ENCODE results near the gene BMS1.
A peak's percentile ranks its signal among the peaks of the same experiment; 100 is the strongest.
"Not testable (repeated sequence)": the region's sequence is repeated elsewhere in the genome, so short reads cannot be mapped to it uniquely, and the experiment has no call there.

BMS1 gene, protein sequence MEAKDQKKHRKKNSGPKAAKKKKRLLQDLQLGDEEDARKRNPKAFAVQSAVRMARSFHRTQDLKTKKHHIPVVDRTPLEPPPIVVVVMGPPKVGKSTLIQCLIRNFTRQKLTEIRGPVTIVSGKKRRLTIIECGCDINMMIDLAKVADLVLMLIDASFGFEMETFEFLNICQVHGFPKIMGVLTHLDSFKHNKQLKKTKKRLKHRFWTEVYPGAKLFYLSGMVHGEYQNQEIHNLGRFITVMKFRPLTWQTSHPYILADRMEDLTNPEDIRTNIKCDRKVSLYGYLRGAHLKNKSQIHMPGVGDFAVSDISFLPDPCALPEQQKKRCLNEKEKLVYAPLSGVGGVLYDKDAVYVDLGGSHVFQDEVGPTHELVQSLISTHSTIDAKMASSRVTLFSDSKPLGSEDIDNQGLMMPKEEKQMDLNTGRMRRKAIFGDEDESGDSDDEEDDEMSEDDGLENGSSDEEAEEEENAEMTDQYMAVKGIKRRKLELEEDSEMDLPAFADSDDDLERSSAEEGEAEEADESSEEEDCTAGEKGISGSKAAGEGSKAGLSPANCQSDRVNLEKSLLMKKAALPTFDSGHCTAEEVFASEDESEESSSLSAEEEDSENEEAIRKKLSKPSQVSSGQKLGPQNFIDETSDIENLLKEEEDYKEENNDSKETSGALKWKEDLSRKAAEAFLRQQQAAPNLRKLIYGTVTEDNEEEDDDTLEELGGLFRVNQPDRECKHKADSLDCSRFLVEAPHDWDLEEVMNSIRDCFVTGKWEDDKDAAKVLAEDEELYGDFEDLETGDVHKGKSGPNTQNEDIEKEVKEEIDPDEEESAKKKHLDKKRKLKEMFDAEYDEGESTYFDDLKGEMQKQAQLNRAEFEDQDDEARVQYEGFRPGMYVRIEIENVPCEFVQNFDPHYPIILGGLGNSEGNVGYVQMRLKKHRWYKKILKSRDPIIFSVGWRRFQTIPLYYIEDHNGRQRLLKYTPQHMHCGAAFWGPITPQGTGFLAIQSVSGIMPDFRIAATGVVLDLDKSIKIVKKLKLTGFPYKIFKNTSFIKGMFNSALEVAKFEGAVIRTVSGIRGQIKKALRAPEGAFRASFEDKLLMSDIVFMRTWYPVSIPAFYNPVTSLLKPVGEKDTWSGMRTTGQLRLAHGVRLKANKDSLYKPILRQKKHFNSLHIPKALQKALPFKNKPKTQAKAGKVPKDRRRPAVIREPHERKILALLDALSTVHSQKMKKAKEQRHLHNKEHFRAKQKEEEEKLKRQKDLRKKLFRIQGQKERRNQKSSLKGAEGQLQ

DNA sequence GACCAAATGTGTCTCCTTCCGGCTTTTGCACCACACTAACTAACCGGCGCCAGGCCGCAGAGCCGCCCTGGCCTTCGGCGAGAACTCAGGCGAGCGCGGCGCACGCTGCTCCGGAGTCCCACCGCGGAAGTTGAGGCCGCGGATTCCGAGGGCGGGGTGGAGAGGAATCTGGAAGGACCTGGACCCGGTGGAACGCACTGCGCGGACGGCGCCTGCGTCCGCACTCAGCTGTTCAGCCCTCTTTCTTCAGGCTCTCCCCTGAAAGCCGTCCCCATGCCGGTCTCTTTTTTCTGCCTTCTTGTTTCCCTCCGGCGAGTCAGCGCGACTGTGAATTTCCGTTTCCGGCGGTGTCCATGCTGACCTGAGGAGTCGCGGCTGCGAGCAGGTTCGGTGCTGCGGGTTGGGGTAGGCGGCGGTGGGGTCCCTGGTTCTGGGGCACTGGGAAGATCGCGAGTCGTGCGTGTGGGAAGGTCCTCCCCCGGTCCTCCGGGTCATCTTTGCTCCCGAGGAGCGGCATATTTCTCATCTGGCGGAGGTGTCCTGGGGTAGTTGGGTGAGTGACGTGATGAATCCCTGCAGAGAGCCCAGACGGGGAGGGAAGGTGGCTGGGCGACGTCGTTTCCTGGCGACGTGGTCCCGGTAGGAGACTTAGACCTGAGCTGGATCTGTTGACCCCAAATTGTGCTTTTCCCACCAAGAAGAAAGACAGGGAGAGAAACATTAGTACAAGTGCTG is at the start of gene BMS1:
TSS of gene BMS1 (plus strand) at position 350 of the 735 bp plus-strand sequence. CDS start 1,600 bp downstream, outside the sequence.
- peaks cover 18% of the 10 kb centered on the region for H3K36me3 Mint-ChIP-seq (ENCODE audit: low read depth)
- no peaks in the 10 kb centered on the region for H3K9me3 Mint-ChIP-seq
- H3K4me1 Mint-ChIP-seq (ENCODE audit: low read depth) = peaks cover 2% of the 10 kb centered on the region

DNA sequence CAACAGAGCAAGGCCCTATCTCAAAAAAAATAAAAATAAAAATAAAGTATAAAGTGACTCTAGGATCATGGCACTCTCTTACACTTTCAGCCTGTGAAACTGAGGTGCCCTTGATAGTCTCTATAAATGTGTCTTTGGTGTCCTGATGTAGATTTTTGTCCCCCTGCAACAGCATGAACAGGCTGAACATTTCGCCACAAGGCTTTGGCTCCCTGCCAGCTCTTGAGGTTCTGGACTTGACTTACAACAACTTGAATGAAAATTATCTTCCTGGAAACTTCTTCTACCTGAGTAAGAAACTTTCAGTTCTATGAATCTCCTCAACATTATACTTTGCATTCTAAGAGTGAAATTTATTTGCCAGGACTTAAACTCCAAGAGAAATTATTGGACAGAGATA is 48.1 kb upstream of the BMS1 start:
- Mint-ChIP-seq H3K27ac (no peak overlapping the region), H3K9me3 (no peaks in the 10 kb centered on the region), H3K4me3 (no peak overlapping the region), H3K27me3 (ENCODE audit: low read depth) (no peaks in the 10 kb centered on the region), H3K36me3 (ENCODE audit: low read depth) (no peaks in the 10 kb centered on the region), H3K4me1 (ENCODE audit: low read depth) (no peaks in the 10 kb centered on the region)
- no peak for DNase-seq (ENCODE audit: low spot score)

More for the DNA sequence above, at the start of gene BMS1:
- peak within 1 kb of the TSS; percentile 98 for H3K4me3 Mint-ChIP-seq
- peak; percentile 89 for DNase-seq (ENCODE audit: low spot score)
- peak within 1 kb of the TSS; percentile 97 for H3K27ac Mint-ChIP-seq
- H3K27me3 Mint-ChIP-seq (ENCODE audit: low read depth) = no peaks in the 10 kb centered on the region

DNA sequence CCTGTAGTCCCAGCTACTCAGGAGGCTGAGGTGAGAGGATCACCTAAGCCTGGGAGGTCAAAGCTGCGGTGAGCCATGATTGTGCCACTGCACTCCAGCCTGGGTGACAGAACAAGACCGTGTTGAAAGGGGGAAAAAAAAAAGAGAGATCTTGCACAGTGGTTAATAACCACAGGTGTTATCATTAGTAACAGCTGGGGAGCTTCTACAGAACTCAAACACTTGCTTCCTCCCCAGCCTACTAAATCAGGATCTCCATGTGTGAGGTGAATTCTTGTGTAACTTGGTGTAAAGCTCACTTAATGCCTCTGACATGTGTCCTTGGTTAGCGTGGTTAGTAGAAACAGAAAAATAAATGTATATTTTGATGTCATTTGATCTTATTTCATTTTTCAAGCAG is 43.9 kb upstream of the BMS1 start:
- no peak overlapping the region for H3K27ac Mint-ChIP-seq
- H3K27me3 Mint-ChIP-seq (ENCODE audit: low read depth) = no peaks in the 10 kb centered on the region
- no peak overlapping the region for H3K4me3 Mint-ChIP-seq
- no peak for DNase-seq (ENCODE audit: low spot score)
- no peaks in the 10 kb centered on the region for H3K4me1 Mint-ChIP-seq (ENCODE audit: low read depth)
- no peaks in the 10 kb centered on the region for H3K36me3 Mint-ChIP-seq (ENCODE audit: low read depth)
- peaks cover 25% of the 10 kb centered on the region for H3K9me3 Mint-ChIP-seq

DNA sequence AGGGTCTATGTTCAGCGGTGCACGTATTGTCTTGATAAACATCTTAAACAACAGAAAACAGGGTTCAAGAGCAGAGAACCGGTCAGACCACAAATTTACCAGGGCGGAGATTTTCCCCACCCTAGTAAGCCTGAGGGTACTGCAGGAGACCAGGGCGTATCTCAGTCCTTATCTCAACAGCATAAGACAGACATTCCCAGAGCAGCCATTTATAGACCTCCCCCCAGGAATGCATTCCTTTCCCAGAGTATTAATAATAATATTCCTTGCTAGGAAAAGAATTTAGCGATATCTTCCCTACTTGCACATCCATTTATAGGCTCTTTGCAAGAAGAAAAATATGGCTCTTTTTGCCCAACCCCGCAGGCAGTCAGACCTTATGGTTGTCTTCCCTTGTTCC is 41.1 kb upstream of the BMS1 start:
- not testable (repeated sequence) for H3K27ac Mint-ChIP-seq; H3K36me3 Mint-ChIP-seq (ENCODE audit: low read depth)

DNA sequence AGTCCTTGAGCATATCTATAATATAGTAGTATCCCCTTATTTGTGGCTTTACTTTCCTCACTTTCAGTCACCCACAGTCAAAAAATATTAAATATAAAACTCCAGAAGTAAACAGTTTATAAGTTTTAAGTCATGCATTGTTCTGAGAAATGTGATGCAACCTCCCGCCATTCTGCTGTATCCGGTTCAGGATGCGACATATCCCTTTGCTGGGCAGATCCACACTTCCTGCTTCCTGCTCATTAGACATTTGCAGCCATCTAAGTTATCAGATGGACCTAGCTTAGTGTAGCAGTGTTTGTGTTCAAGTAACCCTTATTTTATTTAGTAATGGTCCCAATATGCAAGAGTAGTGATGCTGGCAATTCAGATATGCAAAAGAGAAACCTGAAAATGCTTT is 38.9 kb upstream of the BMS1 start:
- no peaks in the 10 kb centered on the region for H3K36me3 Mint-ChIP-seq (ENCODE audit: low read depth)
- H3K9me3 Mint-ChIP-seq = peaks cover 27% of the 10 kb centered on the region
- H3K27me3 Mint-ChIP-seq (ENCODE audit: low read depth) = peaks cover 2% of the 10 kb centered on the region
- no peak overlapping the region for H3K4me3 Mint-ChIP-seq
- no peak for DNase-seq (ENCODE audit: low spot score)
- no peak overlapping the region for H3K27ac Mint-ChIP-seq
- no peaks in the 10 kb centered on the region for H3K4me1 Mint-ChIP-seq (ENCODE audit: low read depth)

More for the DNA sequence above, 41.1 kb upstream of the BMS1 start:
- not testable (repeated sequence) for H3K4me1 Mint-ChIP-seq (ENCODE audit: low read depth); DNase-seq (ENCODE audit: low spot score); H3K4me3 Mint-ChIP-seq; H3K27me3 Mint-ChIP-seq (ENCODE audit: low read depth)
- H3K9me3 Mint-ChIP-seq = peaks cover 27% of the 10 kb centered on the region

DNA sequence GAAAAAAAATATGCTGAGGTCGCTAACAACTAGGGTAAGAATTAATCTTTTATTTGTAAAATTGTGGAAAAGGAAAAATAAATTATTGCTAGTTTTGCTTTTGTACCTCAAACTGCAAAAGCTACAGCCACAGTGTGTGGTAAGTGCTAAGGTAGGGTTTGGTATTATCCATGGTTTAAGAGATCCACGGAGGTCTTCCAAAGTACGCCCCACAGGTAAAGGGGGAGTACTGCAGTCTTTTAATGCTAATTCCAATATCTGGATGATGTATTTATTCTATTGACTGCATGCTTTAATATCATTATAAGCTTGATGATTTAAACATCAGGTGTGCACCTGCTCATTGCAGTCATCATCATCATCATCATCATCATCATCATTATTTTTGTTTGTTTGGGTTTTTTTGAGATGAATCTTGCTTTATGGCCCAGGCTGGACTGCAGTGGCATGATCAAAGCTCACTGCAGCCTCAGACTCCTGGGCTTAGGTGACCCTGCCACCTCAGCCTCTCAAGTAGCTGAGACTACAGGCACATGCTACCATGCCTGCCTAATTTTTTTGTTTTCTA is 38.4 kb upstream of the BMS1 start:
- peaks cover 2% of the 10 kb centered on the region for H3K27me3 Mint-ChIP-seq (ENCODE audit: low read depth)
- H3K4me1 Mint-ChIP-seq (ENCODE audit: low read depth) = no peaks in the 10 kb centered on the region
- H3K4me3 Mint-ChIP-seq = no peak overlapping the region
- no peaks in the 10 kb centered on the region for H3K36me3 Mint-ChIP-seq (ENCODE audit: low read depth)
- H3K27ac Mint-ChIP-seq = no peak overlapping the region
- H3K9me3 Mint-ChIP-seq = peaks cover 27% of the 10 kb centered on the region
- no peak for DNase-seq (ENCODE audit: low spot score)

DNA sequence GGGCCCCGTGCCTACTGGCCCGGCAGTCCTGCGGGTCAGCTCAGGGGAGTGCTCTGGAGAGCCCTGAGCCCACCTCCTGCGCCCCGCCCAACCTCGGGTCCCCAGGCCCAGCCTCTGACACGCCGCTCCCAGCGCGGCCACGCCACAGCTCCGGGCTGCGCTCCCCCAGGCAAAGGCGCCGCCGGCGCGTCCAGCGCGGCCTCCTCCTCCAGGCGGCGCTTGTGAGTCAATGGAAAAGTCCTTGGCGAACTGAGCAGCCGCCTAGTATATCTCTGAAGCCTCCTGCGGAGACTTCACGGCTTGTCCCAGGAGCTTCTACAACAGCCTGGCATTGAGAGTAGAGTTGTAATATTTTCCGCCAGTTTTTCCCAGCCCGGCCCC is 29.5 kb upstream of the BMS1 start:
- no peaks in the 10 kb centered on the region for H3K4me1 Mint-ChIP-seq (ENCODE audit: low read depth)
- H3K27me3 Mint-ChIP-seq (ENCODE audit: low read depth) = peaks cover 52% of the 10 kb centered on the region
- no peak overlapping the region for H3K27ac Mint-ChIP-seq
- no peaks in the 10 kb centered on the region for H3K9me3 Mint-ChIP-seq
- peak overlapping the region; percentile 55 for H3K4me3 Mint-ChIP-seq
- H3K36me3 Mint-ChIP-seq (ENCODE audit: low read depth) = no peaks in the 10 kb centered on the region
- DNase-seq (ENCODE audit: low spot score) = peak; percentile 56

DNA sequence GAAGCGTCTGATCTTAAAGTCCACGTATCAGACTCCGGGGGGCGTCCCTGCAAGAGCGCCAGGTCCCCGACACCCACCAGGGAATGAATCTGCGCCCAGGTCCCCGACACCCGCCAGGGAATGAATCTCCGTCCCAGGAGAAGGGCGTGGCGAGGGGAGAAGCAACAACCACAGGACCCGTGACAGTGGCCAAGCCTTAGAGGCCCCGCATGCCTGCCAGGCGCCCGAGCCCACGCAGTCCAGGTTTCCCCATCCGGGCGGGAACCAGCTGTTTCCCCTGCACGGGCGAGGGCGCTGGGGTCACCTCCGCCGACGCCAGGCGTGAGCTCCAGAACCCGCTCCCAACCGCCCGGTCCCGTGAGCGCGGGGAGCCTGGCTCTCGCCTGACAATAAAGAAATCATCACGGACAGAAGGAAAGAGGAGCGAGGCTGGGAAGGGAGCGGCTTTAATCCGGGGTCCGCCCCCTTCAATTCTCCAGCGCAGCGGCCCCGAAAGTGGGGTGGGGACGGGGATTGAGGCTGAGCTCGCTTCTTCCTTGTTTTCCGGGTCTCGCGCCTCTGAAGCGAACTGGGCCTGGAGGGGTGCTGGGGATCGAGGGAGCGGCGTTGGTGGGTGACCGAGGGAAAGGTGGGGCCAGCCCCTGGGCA is 29.0 kb upstream of the BMS1 start:
- Mint-ChIP-seq H3K27ac (no peak overlapping the region), H3K4me3 (peak overlapping the region; percentile 67), H3K27me3 (ENCODE audit: low read depth) (peaks cover 50% of the 10 kb centered on the region), H3K9me3 (no peaks in the 10 kb centered on the region), H3K4me1 (ENCODE audit: low read depth) (no peaks in the 10 kb centered on the region), H3K36me3 (ENCODE audit: low read depth) (no peaks in the 10 kb centered on the region)
- DNase-seq (ENCODE audit: low spot score) = no peak

DNA sequence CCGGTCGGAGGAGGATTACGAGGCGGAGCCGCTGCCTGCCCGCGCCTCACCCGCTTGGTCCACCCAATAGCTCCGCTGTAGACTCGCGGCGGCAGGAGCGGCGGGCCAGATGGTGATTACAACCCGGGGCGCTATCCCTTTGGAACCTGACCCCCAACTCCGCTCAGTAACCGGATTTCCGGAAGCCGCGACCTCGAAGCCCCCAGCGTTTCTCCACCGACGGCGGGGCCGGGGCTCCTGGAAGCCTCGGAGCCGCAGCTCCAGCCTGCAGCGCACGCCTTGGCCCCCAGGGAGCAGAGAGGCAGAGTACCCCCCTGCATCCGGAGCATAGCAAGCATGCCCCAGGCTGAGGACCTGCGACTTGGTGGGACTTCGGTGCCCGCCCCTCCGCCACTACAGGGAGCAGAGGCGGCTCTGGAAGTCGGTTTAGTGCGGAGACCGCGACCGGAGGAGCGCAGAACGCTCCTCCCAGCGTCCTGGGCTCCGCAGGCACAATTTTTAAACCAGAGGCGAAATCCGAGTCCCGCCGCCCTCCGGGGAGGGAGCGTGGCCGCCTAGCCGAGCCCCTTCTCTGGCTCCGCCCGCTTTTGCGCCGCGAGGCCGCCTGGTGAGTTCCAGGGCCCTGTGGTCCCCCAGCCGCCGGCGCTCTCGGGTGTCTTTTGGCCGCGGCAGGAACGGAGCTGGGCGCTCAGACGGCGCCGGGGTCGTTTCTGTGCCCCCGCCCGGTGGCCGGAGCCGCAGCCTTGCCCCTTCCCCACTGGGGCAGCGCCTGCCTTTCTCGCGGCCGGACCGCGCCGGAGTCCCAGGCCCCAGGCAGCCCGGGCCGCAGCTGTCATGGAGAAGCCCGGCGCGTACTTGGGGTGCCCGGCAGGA is 28.2 kb upstream of the BMS1 start:
- peaks cover 53% of the 10 kb centered on the region for H3K27me3 Mint-ChIP-seq (ENCODE audit: low read depth)
- no peaks in the 10 kb centered on the region for H3K36me3 Mint-ChIP-seq (ENCODE audit: low read depth)
- H3K4me1 Mint-ChIP-seq (ENCODE audit: low read depth) = no peaks in the 10 kb centered on the region

DNA sequence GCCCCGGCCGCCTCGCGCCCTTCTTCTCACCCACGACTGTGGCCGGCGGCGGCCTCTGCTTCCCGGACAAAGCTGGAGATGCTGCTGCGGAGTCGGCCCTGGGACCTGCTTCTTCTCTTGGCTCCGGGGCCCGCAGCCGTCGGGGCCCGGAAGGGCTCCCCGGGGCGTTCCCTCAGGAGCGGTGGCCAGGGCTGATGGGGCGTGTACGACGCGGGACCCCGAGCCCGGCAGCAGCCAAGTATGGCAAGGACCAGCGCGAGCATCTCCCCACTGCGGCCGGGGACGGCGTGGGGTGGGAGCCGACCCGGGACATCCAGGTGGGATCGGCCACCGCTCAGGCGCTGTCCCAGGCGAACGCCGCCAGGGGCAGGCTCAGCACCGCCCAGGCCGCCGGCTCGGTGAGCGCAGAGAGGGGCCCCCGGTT is 27.6 kb upstream of the BMS1 start:
- Mint-ChIP-seq H3K27me3 (ENCODE audit: low read depth) (peaks cover 53% of the 10 kb centered on the region), H3K4me3 (no peak overlapping the region), H3K36me3 (ENCODE audit: low read depth) (no peaks in the 10 kb centered on the region), H3K27ac (no peak overlapping the region), H3K4me1 (ENCODE audit: low read depth) (no peaks in the 10 kb centered on the region), H3K9me3 (peaks cover 4% of the 10 kb centered on the region)
- no peak for DNase-seq (ENCODE audit: low spot score)

More for the DNA sequence above, 28.2 kb upstream of the BMS1 start:
- no peak overlapping the region for H3K27ac Mint-ChIP-seq
- H3K4me3 Mint-ChIP-seq = peak overlapping the region; percentile 67
- DNase-seq (ENCODE audit: low spot score) = peak; percentile 5
- H3K9me3 Mint-ChIP-seq = peaks cover 3% of the 10 kb centered on the region

DNA sequence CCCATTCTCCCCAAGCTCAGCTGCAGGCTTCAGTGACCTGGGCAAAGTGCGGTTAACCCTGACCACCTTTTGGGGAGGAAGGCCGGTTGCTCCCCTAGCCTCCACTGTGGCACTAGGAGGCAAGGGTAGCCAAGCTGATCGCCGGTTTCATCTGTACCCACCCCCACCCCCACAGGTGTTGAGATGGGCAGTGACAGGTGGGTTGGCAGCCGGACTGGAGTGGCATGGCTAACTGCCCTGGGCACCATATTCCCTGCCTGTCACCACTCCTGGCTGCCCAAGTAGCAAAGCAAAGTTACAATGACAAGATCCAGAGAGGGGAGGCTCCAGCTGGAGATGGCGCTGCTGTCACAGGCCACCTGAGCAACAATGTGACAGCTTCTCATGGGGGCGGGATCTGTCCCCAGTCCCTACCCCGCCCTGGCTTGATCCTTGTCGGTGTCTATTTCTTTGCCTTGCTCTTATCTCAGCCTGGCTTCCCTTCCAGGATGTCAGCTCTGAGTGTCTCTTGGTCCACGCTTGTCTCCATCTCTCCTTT is 27.0 kb upstream of the BMS1 start:
- Mint-ChIP-seq H3K27me3 (ENCODE audit: low read depth) (peaks cover 53% of the 10 kb centered on the region), H3K36me3 (ENCODE audit: low read depth) (no peaks in the 10 kb centered on the region), H3K4me3 (no peak overlapping the region), H3K4me1 (ENCODE audit: low read depth) (no peaks in the 10 kb centered on the region), H3K27ac (no peak overlapping the region), H3K9me3 (peaks cover 4% of the 10 kb centered on the region)
- DNase-seq (ENCODE audit: low spot score) = no peak

DNA sequence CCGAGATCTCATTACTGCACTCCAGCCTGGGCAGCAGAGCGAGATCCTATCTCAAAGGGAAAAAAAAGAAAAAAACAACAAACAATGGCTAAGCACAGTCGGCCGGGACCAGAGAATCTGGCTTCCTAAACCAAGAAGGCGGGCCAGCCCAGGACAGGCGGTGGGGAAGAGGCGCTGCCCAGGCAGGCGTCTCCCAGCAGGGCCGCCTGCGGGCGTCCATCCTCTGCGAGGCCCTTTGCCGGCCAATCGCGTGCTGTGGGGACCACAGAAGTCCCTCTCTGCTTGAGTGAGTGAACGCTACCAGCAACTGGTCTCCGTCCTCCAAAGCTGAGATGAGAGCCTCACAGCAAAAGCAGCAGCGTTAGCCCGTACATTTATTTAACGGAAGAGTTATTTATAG is 14.7 kb upstream of the BMS1 start:
- H3K27me3 Mint-ChIP-seq (ENCODE audit: low read depth) = peaks cover 6% of the 10 kb centered on the region
- H3K27ac Mint-ChIP-seq = no peak overlapping the region
- no peaks in the 10 kb centered on the region for H3K36me3 Mint-ChIP-seq (ENCODE audit: low read depth)
- no peak overlapping the region for H3K4me3 Mint-ChIP-seq
- DNase-seq (ENCODE audit: low spot score) = no peak
- no peaks in the 10 kb centered on the region for H3K9me3 Mint-ChIP-seq
- H3K4me1 Mint-ChIP-seq (ENCODE audit: low read depth) = no peaks in the 10 kb centered on the region
